HG03066 (cell line): Measurements from ENCODE around the gene ATP2A3.
"Not testable (repeated sequence)": the region's sequence is repeated elsewhere in the genome, so short reads cannot be mapped to it uniquely, and the experiment has no call there.

Experiments
- ATAC-seq: cut with Tn5 transposase; IDR thresholded peaks from one replicate; pipeline ENCODE4 v1.9.1; 2021; ENCODE audit warnings: low read depth; ENCODE audit not compliant: unreplicated experiment

Gene ATP2A3

GRCh38 chr17:3992370-3992769, 28.1 kb upstream of the ATP2A3 start:
- ATAC-seq, result no peak

GRCh38 chr17:3991699-3992098, 27.5 kb upstream of the ATP2A3 start:
- not testable (repeated sequence) for ATAC-seq

- ATAC-seq, result no peak
Observed at GRCh38 chr17:3990386-3991127, 26.3 kb upstream of the ATP2A3 start.

GRCh38 chr17:3989041-3989886, 25.0 kb upstream of the ATP2A3 start:
- ATAC-seq, result no peak

GRCh38 chr17:3988297-3989040, 24.2 kb upstream of the ATP2A3 start:
- ATAC-seq, result no peak

- no peak for ATAC-seq
Observed at GRCh38 chr17:3986939-3987335, 22.7 kb upstream of the ATP2A3 start.

GRCh38 chr17:3986270-3986938, 22.2 kb upstream of the ATP2A3 start:
- ATAC-seq, result no peak

GRCh38 chr17:3985846-3986245, 21.6 kb upstream of the ATP2A3 start:
- ATAC-seq, result no peak

- ATAC-seq, result no peak
Observed at GRCh38 chr17:3983606-3984484, 19.6 kb upstream of the ATP2A3 start.

- ATAC-seq, result no peak
Observed at GRCh38 chr17:3982541-3983017, 18.3 kb upstream of the ATP2A3 start.

GRCh38 chr17:3982113-3982512, 17.9 kb upstream of the ATP2A3 start:
- no peak for ATAC-seq

- no peak for ATAC-seq
Observed at GRCh38 chr17:3981455-3981854, 17.2 kb upstream of the ATP2A3 start.

- ATAC-seq, result no peak
Observed at GRCh38 chr17:3980381-3981014, 16.3 kb upstream of the ATP2A3 start.

GRCh38 chr17:3979290-3979611, 15.0 kb upstream of the ATP2A3 start:
- no peak for ATAC-seq

GRCh38 chr17:3978421-3979289, 14.4 kb upstream of the ATP2A3 start:
- ATAC-seq, result no peak

GRCh38 chr17:3977387-3977786, 13.2 kb upstream of the ATP2A3 start:
- ATAC-seq, result no peak

GRCh38 chr17:3976675-3977171, 12.5 kb upstream of the ATP2A3 start:
- ATAC-seq, result no peak

GRCh38 chr17:3974980-3975379, 10.7 kb upstream of the ATP2A3 start:
- ATAC-seq, result no peak
